ENCODE data around the gene PRELP.

DNA sequence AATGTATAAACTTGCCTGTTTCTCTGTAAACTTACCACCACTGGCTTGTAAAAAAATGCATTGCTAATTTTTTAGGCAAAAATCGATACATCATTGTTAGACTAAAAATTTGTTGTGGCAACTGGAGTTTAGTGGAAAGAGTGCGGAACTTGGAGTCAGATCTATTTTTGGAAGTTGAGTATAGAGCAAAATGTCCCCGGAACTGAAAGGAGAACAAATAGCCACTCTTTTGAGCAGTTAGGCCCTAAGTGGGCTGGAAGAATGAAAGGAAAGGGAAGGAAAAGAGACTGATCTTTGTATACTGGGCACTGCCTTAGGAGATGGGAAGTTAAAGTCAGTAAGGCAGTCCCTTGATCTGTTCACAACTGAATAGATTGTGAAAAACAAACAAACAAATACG lies 48.5 kb downstream of the PRELP start:
- TF ChIP-seq MXI1 (IDR thresholded peaks at IDR 0.05; ENCODE audit: low read depth, low read length) (no peak), CTCF (IDR thresholded peaks at IDR 0.05 in 2 of 3, conservative IDR thresholded peaks at IDR 0.05 in 1 of 3; ENCODE audit: insufficient read depth in 2 of 3, low read depth in 1 of 3, low read length in 3 of 3) (no peak), CHD2 (IDR thresholded peaks at IDR 0.05; ENCODE audit: low read depth, low read length) (no peak), CHD4 (IDR thresholded peaks at IDR 0.05; ENCODE audit: insufficient read depth, insufficient replicate concordance, low read depth, low read length, poor library complexity, severe bottlenecking) (no peak), TCF7L2 (IDR thresholded peaks at IDR 0.05; ENCODE audit: low read depth, low read length) (no peak), ZNF24 (IDR thresholded peaks at IDR 0.05) (no peak)
